ENCODE measurements around the gene NEGR1. TPM values are rescaled to one million over a fixed set of nuclear protein-coding genes. Genes with fewer than 3 reads are reported as not detected.

NEGR1 gene
- total and polyA plus RNA-seq, 8 donors = 1.2 to 35.4 (median 7.7) TPM

DNA sequence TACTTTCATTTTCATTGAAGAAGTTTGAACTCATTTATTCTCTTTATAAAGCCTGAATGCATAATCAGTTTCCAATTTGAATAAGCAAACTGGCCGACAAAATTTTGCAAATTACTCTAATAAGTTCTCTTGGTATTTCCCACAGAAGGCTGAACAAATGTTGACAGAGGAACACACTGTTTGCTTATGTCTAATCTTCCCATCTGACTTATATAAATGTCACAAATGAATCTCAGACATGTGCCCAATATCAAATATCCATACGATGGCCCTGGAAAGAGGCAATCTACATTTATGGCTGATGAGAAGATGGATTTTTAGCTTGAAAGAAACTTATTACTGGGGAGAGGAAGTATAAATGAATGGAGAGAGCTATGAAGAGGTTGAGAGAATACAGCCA is 820.9 kb downstream of the NEGR1 start:
- WGBS, 5 donors = 30 to 57% (median 41%) methylated on average over 2 of the region's 2 CpGs
- Histone ChIP-seq H3K27me3 (no peaks in the 10 kb centered on the region), H3K27ac (no peak overlapping the region), H3K9me3 (no peaks in the 10 kb centered on the region), H3K36me3 (no peaks in the 10 kb centered on the region), H3K4me1 (peaks cover 0 to under 1% (median 0%) of the 10 kb centered on the region in 4 donors), H3K4me3 (no peak overlapping the region)
- TF ChIP-seq, protein P1, sequence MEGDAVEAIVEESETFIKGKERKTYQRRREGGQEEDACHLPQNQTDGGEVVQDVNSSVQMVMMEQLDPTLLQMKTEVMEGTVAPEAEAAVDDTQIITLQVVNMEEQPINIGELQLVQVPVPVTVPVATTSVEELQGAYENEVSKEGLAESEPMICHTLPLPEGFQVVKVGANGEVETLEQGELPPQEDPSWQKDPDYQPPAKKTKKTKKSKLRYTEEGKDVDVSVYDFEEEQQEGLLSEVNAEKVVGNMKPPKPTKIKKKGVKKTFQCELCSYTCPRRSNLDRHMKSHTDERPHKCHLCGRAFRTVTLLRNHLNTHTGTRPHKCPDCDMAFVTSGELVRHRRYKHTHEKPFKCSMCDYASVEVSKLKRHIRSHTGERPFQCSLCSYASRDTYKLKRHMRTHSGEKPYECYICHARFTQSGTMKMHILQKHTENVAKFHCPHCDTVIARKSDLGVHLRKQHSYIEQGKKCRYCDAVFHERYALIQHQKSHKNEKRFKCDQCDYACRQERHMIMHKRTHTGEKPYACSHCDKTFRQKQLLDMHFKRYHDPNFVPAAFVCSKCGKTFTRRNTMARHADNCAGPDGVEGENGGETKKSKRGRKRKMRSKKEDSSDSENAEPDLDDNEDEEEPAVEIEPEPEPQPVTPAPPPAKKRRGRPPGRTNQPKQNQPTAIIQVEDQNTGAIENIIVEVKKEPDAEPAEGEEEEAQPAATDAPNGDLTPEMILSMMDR (IDR thresholded peaks at IDR 0.05) = no peak
- TF ChIP-seq EP300 (IDR thresholded peaks at IDR 0.05) (no peak), POLR2A (IDR thresholded peaks at IDR 0.05) (no peak), POLR2AphosphoS5 (IDR thresholded peaks at IDR 0.05) (no peak)
- intact Hi-C loops (cut with DNase I; ENCODE audit: low total_unique reads) = no loop called here
- DNase-seq = no peak

DNA sequence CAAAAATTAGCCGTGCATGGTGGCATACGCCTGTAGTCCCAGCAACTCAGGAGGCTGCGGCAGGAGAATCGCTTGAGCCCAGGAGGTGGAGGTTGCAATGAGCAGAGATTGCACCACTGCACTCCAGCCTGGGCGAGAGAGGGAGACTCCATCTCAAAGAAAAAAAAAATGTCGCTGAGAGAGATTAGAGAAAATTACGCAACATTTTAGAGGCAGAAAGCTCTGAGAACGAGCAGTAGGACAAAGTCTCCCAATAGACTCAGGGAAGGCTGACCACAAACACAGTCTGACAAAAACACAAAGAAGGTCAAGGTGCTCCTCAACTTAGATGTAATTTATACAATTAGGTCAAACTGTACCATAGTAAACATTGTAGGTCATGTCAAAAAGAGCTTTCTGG is 833.9 kb downstream of the NEGR1 start:
- Histone ChIP-seq H3K36me3 (no peaks in the 10 kb centered on the region), H3K9me3 (no peaks in the 10 kb centered on the region), H3K4me1 (no peaks in the 10 kb centered on the region), H3K4me3 (no peak overlapping the region), H3K27me3 (no peaks in the 10 kb centered on the region), H3K27ac (no peak overlapping the region)
- WGBS, 5 donors = 77 to 89% (median 85%) methylated on average over 7 to 8 of the region's 8 CpGs
- DNase-seq = no peak
- intact Hi-C loops (cut with DNase I; ENCODE audit: low total_unique reads) = no loop called here
- TF ChIP-seq, protein P1 (IDR thresholded peaks at IDR 0.05) = no peak
- no peak for TF ChIP-seq POLR2A (IDR thresholded peaks at IDR 0.05)

DNA sequence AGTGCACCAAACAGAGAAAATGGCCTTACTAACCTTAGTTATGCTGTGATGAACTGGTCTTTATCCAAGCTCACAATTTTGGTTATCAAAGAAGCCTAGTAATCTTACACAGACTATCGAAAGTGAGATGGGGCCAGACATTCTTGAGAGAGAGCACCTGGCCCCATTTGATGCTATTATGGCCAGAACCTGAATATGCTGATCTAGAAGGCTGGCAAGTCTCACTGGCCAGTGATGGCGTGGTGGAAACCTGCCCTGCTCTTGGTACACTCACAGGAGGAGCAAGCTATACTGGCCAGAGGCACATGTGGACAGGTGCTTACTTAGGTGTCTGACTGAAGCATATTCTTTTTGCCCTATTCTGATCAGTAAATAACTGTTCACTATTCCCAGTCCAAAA is 843.7 kb downstream of the NEGR1 start:
- DNase-seq = no peak
- H3K4me1 ChIP-seq = no peaks in the 10 kb centered on the region
- H3K36me3 ChIP-seq = no peaks in the 10 kb centered on the region
- no peaks in the 10 kb centered on the region for H3K9me3 ChIP-seq
- TF ChIP-seq EP300 (IDR thresholded peaks at IDR 0.05) (no peak), POLR2AphosphoS5 (IDR thresholded peaks at IDR 0.05) (no peak), POLR2A (IDR thresholded peaks at IDR 0.05) (no peak)
- TF ChIP-seq, protein P1 (IDR thresholded peaks at IDR 0.05) = no peak
- H3K27ac ChIP-seq = no peak overlapping the region
- intact Hi-C loops (cut with DNase I; ENCODE audit: low total_unique reads) = no loop called here
- H3K27me3 ChIP-seq = no peaks in the 10 kb centered on the region
- 70 to 80% (median 74%) methylated on average over 2 of the region's 2 CpGs for WGBS, 5 donors
- no peak overlapping the region for H3K4me3 ChIP-seq

DNA sequence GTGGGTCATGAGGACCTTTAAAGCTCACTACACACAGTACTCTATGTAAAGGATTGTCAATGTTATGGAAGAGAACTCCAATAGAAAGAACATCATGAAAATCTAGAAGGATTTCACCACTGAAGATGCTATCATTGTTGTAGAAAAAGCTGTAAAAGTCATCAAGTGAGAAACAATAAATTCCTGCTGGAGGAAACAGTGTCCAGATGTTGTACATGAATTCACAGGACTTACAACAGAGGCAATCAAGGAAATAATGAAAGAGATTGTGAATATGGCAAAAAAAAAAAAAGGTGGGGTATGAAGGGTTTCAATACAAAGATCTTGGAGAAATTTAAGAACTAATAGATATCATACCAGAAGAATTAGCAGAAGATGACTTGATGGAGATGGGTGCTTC is 846.4 kb downstream of the NEGR1 start:
- DNase-seq = no peak
- TF ChIP-seq POLR2AphosphoS5 (IDR thresholded peaks at IDR 0.05) (no peak), EP300 (IDR thresholded peaks at IDR 0.05) (no peak), POLR2A (IDR thresholded peaks at IDR 0.05) (no peak)
- TF ChIP-seq, protein P1 (IDR thresholded peaks at IDR 0.05) = no peak
- H3K4me3 ChIP-seq = no peak overlapping the region
- H3K27me3 ChIP-seq = no peaks in the 10 kb centered on the region
- H3K9me3 ChIP-seq = no peaks in the 10 kb centered on the region
- H3K27ac ChIP-seq = no peak overlapping the region
- intact Hi-C loops (cut with DNase I; ENCODE audit: low total_unique reads) = no loop called here
- no peaks in the 10 kb centered on the region for H3K36me3 ChIP-seq
- no peaks in the 10 kb centered on the region for H3K4me1 ChIP-seq

Measured in stomach (tissue), 9 donors.